ENCODE data around the gene DOC2B.

DOC2B gene

DNA sequence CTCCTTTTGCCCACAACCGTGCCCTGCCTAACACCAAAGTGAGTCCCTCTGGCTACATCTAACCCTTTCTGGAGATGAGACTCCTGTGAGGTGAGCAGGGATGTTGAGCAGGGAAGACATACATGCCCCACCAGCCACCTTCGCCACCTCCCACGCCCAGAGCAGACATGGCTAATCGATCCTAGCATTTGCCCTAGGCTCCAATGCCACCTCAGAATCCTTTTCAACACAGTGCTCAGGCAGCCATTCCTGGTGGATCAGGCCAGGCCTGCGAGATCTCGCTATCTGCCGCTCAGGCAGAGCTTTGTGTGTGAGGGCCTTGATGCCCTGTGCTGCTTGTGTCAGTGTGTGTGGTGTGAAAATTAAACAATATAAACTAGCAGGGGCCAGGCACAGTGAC is 23.1 kb downstream of the DOC2B start:
- Histone ChIP-seq H2AFZ (ENCODE audit: low read depth, low read length) (no peak overlapping the region), H3K4me1 (ENCODE audit: insufficient read depth, low read length) (no peaks in the 10 kb centered on the region), H3K36me3 (ENCODE audit: insufficient read depth, low read length) (no peaks in the 10 kb centered on the region), H3K9me3 (ENCODE audit: low read length) (peaks cover 2% of the 10 kb centered on the region), H3K4me3 (ENCODE audit: low read length) (no peak overlapping the region), H3K27me3 (ENCODE audit: insufficient read depth, low read length) (peaks cover 5% of the 10 kb centered on the region)

DNA sequence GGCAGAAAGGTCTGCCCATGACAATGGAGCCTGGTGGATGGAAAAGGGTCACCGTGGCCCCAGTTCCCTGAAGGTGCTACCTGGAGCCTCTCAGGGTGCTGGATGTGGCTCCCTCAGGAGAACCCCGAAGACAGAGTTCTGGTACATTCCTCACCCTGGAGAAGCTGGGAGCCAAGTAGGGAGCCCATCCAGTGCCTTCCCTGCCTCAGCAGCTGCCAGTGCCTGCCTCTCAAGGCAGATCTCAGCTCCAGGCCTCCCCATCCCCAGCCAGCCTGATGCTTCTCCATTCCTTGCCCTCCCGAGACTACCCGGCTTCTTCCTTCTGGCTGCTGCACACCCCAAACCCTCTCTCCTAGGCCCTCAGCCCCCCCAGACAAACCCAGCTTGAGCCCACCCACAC is 23.5 kb downstream of the DOC2B start:
- Histone ChIP-seq H3K36me3 (ENCODE audit: insufficient read depth, low read length) (no peaks in the 10 kb centered on the region), H2AFZ (ENCODE audit: low read depth, low read length) (no peak overlapping the region), H3K4me3 (ENCODE audit: low read length) (no peak overlapping the region), H3K4me1 (ENCODE audit: insufficient read depth, low read length) (no peaks in the 10 kb centered on the region), H3K9me3 (ENCODE audit: low read length) (peaks cover 2% of the 10 kb centered on the region), H3K27me3 (ENCODE audit: insufficient read depth, low read length) (peaks cover 5% of the 10 kb centered on the region)

DNA sequence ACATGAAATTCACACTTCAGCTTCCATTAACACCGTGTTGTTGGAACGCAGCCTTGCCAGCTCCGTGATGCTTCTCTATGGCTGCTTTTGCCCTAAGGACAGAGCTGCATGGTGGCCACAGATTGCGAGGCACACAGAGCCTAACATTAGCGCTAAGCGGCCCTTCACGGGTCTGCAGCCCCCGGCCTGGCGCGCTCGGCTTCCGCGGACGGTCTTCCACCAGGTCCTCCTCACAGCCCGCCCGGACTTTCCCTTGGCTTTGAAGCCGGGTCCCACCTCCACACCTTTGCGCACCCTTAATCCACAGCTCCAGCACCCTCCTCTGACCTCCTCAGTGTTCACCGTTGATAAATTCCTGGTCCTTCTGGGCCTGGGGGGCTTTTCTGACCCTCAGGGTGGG is 24.5 kb downstream of the DOC2B start:
- Histone ChIP-seq H3K36me3 (ENCODE audit: insufficient read depth, low read length) (no peaks in the 10 kb centered on the region), H3K27me3 (ENCODE audit: insufficient read depth, low read length) (no peaks in the 10 kb centered on the region), H3K9me3 (ENCODE audit: low read length) (peaks cover 2% of the 10 kb centered on the region), H3K4me3 (ENCODE audit: low read length) (no peak overlapping the region), H3K4me1 (ENCODE audit: insufficient read depth, low read length) (no peaks in the 10 kb centered on the region), H2AFZ (ENCODE audit: low read depth, low read length) (no peak overlapping the region)

DNA sequence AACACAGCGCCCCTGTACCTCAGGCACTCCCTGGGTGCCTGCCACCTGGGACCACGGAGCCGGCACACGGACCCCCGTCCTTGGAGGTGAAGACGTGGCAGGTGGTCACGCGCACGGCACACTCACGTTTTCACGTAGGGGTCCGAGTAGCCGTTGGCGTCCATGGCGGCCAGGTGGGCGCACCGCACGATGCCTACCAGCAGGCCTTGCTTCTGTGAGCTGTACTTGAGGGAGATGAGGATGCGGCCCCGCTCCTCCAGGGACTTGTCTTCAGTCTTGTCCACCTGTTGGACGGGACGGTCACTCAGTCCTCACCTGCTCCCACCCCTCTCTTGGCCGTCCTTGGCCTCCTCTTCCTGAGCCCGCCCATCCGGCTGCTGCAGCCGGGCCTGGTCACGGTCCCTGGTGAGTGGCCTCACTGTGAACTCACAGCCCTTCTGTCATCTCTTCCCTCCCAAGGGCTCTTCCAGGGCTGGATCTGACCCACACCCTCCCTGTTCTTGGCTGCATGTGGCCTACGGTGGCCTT is 25.3 kb downstream of the DOC2B start:
- Histone ChIP-seq H3K27me3 (ENCODE audit: insufficient read depth, low read length) (no peaks in the 10 kb centered on the region), H2AFZ (ENCODE audit: low read depth, low read length) (no peak overlapping the region), H3K4me1 (ENCODE audit: insufficient read depth, low read length) (no peaks in the 10 kb centered on the region), H3K4me3 (ENCODE audit: low read length) (no peak overlapping the region), H3K36me3 (ENCODE audit: insufficient read depth, low read length) (no peaks in the 10 kb centered on the region), H3K9me3 (ENCODE audit: low read length) (peaks cover 2% of the 10 kb centered on the region)

DNA sequence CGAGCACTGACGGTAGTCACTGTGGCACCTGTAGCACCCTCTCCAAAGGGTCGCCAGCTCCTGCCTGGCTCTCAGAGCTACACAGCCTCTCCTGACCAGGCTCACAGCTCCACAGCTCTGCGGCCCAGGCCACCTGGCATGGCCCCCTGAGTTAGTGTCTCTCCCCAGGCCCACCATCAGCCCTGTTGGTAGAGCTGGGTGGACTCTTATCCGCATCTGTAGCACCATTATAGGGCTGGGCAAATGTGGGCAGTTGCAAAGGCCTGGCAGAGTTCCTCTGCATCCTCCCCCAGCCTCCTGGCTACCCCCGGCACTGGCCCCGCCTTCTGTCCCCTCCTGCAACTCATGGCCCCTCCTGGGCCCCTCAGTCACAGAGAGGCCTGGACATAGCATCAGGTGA is 25.9 kb downstream of the DOC2B start:
- Histone ChIP-seq H3K4me3 (ENCODE audit: low read length) (no peak overlapping the region), H3K27me3 (ENCODE audit: insufficient read depth, low read length) (no peaks in the 10 kb centered on the region), H3K36me3 (ENCODE audit: insufficient read depth, low read length) (no peaks in the 10 kb centered on the region), H3K9me3 (ENCODE audit: low read length) (peaks cover 2% of the 10 kb centered on the region), H2AFZ (ENCODE audit: low read depth, low read length) (no peak overlapping the region), H3K4me1 (ENCODE audit: insufficient read depth, low read length) (no peaks in the 10 kb centered on the region)

DNA sequence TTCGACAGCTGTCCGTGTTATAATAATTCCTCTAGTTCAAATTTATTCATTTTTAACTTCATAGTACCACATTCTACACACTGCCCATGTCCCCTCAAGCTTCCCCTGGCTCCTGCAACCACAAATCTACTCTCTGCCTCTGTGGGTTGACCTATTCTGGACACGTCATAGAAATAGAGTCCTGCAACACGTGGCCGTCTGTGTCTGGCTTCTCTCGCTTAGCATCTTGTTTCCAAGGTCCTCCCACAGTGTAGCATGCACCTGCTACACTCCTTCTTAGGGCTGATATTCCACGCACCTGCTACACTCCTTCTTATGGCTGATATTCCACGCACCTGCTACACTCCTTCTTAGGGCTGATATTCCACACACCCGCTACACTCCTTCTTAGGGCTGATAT is 27.6 kb downstream of the DOC2B start:
- Histone ChIP-seq H3K4me1 (ENCODE audit: insufficient read depth, low read length) (no peaks in the 10 kb centered on the region), H3K36me3 (ENCODE audit: insufficient read depth, low read length) (no peaks in the 10 kb centered on the region), H3K4me3 (ENCODE audit: low read length) (no peak overlapping the region), H3K9me3 (ENCODE audit: low read length) (peaks cover 2% of the 10 kb centered on the region), H2AFZ (ENCODE audit: low read depth, low read length) (no peak overlapping the region), H3K27me3 (ENCODE audit: insufficient read depth, low read length) (no peaks in the 10 kb centered on the region)

DNA sequence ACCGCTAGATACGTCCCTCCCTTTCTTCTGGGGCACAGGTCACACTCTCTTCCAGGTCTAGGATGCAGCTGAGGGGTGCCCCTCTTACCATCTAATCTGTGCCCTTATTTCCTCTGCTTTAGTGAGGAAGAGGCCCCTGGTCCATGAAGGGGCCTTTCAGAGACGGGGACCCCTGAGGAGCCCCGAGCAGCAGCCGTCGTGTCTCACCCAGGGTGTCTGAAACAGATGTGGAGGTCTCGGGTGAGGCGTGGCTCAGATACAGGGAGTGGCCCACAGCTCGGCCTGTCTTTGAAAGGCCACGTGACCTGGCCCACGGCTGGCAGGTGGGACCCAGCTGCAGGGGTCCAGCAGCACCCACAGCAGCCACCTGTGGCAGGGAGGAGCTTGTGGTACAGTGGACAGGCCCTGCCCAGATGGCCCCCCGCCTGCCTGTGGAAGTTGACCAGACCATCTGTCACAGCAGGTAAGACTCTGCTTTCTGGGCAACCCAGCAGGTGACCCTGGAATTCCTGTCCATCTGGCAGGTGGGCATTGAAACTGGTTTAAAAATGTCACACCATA is 28.5 kb downstream of the DOC2B start:
- no peaks in the 10 kb centered on the region for H3K4me1 ChIP-seq (ENCODE audit: insufficient read depth, low read length)
- no peaks in the 10 kb centered on the region for H3K36me3 ChIP-seq (ENCODE audit: insufficient read depth, low read length)
- H3K4me3 ChIP-seq (ENCODE audit: low read length), result no peak overlapping the region
- no peaks in the 10 kb centered on the region for H3K9me3 ChIP-seq (ENCODE audit: low read length)
- H2AFZ ChIP-seq (ENCODE audit: low read depth, low read length), result no peak overlapping the region
- H3K27me3 ChIP-seq (ENCODE audit: insufficient read depth, low read length), result no peaks in the 10 kb centered on the region

DNA sequence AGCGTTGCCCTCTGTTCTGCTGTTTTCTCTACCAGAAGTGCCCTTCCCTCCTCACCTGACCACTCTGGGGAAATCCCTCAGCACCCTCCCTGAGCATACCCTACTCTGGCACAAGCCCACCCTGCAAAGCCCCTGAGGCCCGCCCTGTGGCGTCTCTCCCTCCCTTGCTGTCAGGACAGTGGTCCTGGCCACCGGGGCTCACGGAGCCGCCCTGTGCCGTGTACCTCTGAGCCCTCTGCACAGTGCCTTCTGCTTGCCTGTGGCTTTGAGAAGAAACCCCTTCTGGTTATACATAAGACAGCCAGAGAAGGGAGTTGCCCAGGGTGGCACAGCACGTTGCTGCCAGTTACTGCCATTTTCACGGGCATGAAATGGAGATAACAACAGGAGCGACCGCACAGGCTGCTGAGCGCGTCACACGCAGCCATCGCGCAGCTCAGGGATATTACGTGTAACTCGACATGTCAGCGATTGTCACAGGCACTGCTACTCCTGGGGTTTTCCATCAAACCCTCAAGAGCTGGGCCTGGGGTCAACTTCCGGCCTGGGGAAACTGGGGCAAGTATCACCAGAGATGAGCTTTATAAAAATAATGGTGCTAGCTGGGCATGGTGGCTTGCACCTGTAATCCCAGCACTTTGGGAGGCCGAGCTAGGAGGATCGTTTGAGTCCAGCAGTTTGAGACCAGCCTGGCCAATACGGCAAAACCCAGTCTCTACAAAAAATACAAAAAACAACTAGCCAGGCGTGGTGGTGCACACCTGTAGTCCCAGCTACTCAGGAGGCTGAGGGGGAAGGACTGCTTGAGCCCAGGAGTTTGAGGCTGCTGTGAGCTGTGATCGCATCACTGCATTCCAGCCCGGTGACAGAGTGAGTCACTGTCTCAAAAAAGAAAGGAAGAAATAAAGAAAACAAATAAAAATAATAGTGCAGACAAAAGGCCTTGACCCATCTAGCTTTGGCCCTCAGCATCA is 29.3 kb downstream of the DOC2B start:
- no peaks in the 10 kb centered on the region for H3K9me3 ChIP-seq (ENCODE audit: low read length)
- no peak overlapping the region for H3K4me3 ChIP-seq (ENCODE audit: low read length)
- no peaks in the 10 kb centered on the region for H3K4me1 ChIP-seq (ENCODE audit: insufficient read depth, low read length)
- H3K36me3 ChIP-seq (ENCODE audit: insufficient read depth, low read length), result no peaks in the 10 kb centered on the region
- H3K27me3 ChIP-seq (ENCODE audit: insufficient read depth, low read length), result no peaks in the 10 kb centered on the region
- no peak overlapping the region for H2AFZ ChIP-seq (ENCODE audit: low read depth, low read length)

DNA sequence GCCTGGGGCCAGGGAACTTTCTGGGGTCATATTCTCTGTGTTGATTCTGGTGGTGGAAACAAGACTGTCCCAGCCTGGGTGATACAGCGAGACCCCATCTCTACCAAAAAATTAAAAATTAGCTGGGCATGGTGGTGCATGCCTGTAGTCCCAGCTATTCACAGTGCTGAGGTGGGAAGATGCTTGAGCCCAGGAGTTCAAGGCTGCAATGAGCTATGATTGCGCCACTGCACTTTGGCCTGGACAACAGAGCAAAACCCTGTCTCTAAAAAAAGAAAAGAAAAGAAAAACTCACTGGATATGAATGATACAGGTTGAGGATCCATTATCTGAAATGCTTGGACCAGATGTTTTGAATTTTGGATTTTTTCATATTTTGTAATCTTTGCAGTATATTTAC is 30.4 kb downstream of the DOC2B start:
- H3K27me3 ChIP-seq (ENCODE audit: insufficient read depth, low read length), result no peaks in the 10 kb centered on the region
- no peak overlapping the region for H3K4me3 ChIP-seq (ENCODE audit: low read length)
- H3K4me1 ChIP-seq (ENCODE audit: insufficient read depth, low read length), result no peaks in the 10 kb centered on the region
- no peaks in the 10 kb centered on the region for H3K9me3 ChIP-seq (ENCODE audit: low read length)
- no peaks in the 10 kb centered on the region for H3K36me3 ChIP-seq (ENCODE audit: insufficient read depth, low read length)
- H2AFZ ChIP-seq (ENCODE audit: low read depth, low read length), result no peak overlapping the region

DNA sequence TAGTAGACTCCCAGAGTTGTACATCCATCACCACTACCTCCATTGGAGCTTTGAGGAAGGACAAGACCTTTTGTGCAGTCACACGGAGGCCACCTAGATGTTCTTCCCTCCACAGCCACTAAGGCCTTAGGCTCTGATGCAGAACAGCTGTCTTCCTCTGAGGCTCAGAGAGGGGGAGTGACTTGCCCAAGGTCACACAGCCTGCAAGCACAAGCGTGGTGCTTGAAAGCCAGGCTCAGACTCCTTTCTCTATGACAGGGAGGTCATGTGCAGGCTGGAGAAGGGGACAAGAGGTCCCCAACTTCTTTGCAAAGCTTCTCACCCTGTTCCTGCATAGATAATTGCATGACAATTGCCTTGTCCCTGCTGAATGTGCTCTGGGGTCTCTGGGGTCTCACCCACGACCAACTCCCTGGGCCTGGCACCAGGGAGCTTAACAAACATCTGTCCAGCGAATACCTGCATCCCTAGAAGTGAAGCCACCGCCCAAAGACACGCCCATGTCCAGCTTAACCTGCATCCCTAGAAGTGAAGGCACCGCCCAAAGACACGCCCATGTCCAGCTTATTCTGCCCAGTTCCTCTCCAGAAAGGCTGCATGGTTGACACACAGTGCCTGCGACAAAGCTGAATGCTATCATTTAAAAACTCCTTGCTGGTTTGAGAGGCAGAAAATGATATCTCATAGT is 31.4 kb downstream of the DOC2B start:
- Histone ChIP-seq H3K27me3 (ENCODE audit: insufficient read depth, low read length) (no peaks in the 10 kb centered on the region), H3K36me3 (ENCODE audit: insufficient read depth, low read length) (no peaks in the 10 kb centered on the region), H3K9me3 (ENCODE audit: low read length) (no peaks in the 10 kb centered on the region), H3K4me3 (ENCODE audit: low read length) (no peak overlapping the region), H3K4me1 (ENCODE audit: insufficient read depth, low read length) (no peaks in the 10 kb centered on the region), H2AFZ (ENCODE audit: low read depth, low read length) (no peak overlapping the region)

DNA sequence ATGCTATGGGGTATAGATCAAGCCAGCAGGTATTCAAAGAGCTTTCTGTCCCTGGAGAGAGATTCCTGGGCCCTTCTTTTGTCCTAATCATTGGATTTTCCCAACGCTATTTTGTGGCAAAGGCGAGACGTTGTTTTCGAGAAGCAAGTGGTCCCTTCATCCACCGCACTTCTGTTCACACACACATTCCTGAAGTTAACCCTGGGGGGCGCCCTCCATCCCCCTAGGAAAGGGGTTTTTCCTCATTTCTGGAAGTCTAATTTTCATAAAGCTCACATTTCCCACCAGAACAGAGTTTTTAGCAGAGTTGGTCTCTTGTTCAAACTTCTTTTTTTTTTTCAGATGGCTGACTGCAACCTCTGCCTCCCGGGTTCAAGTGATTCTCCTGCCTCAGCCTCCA is 32.2 kb downstream of the DOC2B start:
- H3K36me3 ChIP-seq (ENCODE audit: insufficient read depth, low read length), result no peaks in the 10 kb centered on the region
- H3K4me3 ChIP-seq (ENCODE audit: low read length), result no peak overlapping the region
- H3K4me1 ChIP-seq (ENCODE audit: insufficient read depth, low read length), result no peaks in the 10 kb centered on the region
- no peaks in the 10 kb centered on the region for H3K27me3 ChIP-seq (ENCODE audit: insufficient read depth, low read length)
- no peak overlapping the region for H2AFZ ChIP-seq (ENCODE audit: low read depth, low read length)
- no peaks in the 10 kb centered on the region for H3K9me3 ChIP-seq (ENCODE audit: low read length)

DNA sequence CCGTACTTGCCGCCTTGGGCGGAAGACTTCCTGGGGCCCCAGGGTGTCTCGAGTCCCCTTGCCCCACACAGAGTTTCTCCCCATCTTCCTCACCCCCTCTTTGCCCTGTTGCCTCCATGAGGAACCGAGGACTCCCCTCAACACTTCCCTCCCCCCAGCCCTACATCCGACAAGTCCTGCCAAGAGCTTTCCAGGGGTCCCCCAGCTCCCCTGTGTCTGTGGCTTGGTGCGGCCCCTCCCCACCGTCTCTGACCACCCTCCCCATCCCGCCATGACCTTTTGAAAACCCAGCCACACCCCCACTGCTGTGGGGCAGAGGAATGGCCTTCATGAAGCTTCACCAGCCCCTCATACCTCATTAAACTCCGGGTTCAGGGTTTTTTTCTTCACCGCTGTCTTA is 32.7 kb downstream of the DOC2B start:
- Histone ChIP-seq H3K9me3 (ENCODE audit: low read length) (no peaks in the 10 kb centered on the region), H3K4me3 (ENCODE audit: low read length) (no peak overlapping the region)

More for the DNA sequence above, 32.7 kb downstream of the DOC2B start:
- no peaks in the 10 kb centered on the region for H3K27me3 ChIP-seq (ENCODE audit: insufficient read depth, low read length)
- no peaks in the 10 kb centered on the region for H3K4me1 ChIP-seq (ENCODE audit: insufficient read depth, low read length)
- H2AFZ ChIP-seq (ENCODE audit: low read depth, low read length), result no peak overlapping the region
- no peaks in the 10 kb centered on the region for H3K36me3 ChIP-seq (ENCODE audit: insufficient read depth, low read length)
